ENCODE results near the gene VANGL2. TPM values are rescaled to one million over a fixed set of nuclear protein-coding genes. Genes with fewer than 3 reads are reported as not detected.

VANGL2 gene
- total RNA-seq, 1 donor from 2014 or later, result 7.2 TPM

DNA sequence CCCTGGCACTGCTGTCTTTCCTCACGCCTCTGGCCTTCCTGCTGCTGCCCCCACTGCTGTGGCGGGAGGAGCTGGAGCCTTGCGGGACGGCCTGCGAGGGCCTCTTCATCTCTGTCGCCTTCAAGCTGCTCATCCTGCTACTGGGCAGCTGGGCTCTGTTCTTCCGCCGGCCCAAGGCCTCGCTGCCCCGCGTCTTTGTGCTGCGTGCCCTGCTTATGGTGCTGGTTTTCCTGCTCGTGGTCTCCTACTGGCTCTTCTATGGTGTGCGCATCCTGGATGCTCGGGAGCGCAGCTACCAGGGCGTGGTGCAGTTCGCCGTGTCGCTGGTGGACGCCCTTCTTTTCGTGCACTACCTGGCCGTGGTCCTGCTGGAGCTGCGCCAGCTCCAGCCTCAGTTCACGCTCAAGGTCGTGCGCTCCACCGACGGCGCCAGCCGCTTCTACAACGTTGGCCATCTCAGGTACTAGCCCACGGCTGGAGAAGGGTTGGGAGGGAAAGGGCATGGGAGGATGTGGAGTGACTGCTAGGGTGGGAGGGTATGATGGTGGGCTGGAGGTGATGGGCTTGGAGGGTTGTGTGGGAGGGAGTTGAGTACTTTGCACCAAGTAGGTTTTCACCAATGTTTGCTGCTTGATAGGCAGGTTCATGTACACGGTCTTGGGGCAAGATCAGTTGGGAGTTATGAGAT lies 18.9 kb downstream of the VANGL2 start:
- H3K4me3 ChIP-seq (ENCODE audit: low read depth, low read length), result no peak overlapping the region
- DNase-seq (ENCODE audit: low read depth), result no peak
- TF ChIP-seq, protein P1, sequence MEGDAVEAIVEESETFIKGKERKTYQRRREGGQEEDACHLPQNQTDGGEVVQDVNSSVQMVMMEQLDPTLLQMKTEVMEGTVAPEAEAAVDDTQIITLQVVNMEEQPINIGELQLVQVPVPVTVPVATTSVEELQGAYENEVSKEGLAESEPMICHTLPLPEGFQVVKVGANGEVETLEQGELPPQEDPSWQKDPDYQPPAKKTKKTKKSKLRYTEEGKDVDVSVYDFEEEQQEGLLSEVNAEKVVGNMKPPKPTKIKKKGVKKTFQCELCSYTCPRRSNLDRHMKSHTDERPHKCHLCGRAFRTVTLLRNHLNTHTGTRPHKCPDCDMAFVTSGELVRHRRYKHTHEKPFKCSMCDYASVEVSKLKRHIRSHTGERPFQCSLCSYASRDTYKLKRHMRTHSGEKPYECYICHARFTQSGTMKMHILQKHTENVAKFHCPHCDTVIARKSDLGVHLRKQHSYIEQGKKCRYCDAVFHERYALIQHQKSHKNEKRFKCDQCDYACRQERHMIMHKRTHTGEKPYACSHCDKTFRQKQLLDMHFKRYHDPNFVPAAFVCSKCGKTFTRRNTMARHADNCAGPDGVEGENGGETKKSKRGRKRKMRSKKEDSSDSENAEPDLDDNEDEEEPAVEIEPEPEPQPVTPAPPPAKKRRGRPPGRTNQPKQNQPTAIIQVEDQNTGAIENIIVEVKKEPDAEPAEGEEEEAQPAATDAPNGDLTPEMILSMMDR (conservative IDR thresholded peaks at IDR 0.05; ENCODE audit: low read depth, low read length), result no peak

DNA sequence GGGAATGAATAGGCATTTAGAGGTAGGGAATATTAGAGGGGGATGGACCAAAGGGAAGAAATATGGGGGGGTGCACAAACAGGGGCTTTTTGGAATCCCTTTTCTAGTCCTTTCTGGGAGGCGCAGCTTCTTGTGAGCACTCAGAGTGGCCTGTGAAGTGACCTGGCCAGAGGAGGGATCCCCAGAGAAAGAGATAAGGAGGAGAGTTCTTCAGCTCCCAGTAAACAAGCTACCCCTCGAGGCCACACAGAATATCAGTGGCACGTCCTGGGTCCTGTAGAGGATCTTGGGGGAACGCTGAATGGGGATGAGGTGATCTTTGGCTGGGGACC lies 19.4 kb downstream of the VANGL2 start:
- TF ChIP-seq, protein P1 (conservative IDR thresholded peaks at IDR 0.05; ENCODE audit: low read depth, low read length), result no peak
- no peak for DNase-seq (ENCODE audit: low read depth)
- H3K4me3 ChIP-seq (ENCODE audit: low read depth, low read length), result no peak overlapping the region

DNA sequence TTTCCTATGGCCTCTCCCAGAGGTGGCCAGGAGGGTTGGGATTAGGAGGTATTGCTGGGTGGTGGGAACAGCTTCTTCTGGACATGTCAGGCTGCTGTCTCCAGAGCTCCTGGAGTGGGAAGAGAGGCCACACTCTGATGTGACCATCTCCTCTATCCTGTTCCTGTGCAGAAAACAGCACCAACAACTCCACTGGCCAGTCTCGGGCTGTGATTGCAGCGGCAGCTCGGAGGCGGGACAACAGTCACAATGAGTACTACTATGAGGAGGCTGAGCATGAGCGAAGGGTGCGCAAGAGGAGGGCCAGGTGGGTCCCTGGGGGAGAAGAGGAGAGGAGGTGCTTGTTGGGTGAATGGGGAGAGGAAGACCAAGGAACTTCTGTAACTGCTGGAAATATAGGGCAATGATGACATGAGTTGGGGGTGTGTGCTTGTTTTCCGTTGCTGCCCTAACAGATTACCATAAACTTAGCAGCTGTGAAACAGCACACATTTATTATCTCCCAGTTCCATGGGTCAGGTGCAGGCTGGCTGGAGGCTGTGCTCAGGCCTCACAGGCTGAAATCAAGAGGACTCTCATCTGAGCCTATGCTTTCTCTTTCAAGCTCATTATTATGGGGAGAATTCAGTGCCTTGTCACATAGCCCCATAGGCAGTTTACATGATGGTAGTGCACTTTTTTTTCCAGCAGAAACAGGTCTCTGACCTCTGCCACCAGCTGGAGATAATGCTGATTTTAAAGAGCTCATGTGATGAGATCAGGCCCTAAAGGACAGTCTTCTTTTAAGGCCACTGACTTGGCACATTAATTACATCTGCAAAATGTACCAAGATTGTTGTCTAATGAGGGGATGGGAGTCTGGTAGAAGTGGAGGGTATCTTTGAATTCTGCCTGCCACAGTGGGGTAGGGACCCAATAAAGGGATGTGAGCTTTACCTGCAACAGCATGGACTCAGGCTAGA lies 20.8 kb downstream of the VANGL2 start:
- TF ChIP-seq, protein P1 (conservative IDR thresholded peaks at IDR 0.05; ENCODE audit: low read depth, low read length), result no peak
- H3K4me3 ChIP-seq (ENCODE audit: low read depth, low read length), result no peak overlapping the region
- DNase-seq (ENCODE audit: low read depth), result no peak

DNA sequence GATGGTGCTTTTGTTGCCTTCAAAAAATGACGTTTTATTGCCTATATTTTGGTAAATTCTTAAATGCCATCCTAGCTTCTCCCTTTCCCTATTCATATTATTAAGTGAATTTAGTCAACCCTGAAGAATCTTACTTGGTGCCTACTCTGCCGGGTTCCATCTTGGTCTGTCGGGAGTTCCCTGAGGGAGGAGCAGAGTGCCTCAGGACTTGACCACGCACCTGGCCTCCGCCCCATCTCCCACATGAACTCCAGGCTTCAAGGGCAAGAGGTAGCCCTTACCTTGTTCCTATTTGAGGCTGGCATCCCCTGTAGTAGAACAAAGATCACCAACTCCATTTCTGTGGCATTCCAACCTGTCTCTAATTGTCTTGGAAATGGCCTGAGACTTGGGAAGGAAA lies 21.5 kb downstream of the VANGL2 start:
- no peak overlapping the region for H3K4me3 ChIP-seq (ENCODE audit: low read depth, low read length)
- TF ChIP-seq, protein P1 (conservative IDR thresholded peaks at IDR 0.05; ENCODE audit: low read depth, low read length), result no peak
- no peak for DNase-seq (ENCODE audit: low read depth)

DNA sequence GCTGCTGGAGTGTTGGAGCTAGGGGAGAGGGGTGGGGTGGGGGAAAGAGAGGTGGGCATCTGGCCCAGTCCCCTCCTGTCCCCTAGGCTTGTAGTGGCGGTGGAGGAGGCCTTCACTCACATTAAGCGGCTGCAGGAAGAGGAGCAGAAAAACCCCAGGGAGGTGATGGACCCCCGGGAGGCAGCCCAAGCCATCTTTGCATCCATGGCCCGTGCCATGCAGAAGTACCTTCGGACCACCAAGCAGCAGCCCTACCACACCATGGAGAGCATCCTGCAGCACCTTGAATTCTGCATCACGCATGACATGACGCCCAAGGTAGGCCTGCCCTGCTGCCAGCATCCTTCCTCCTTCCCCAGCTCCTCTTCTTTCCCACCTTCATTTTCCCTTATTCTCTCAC lies 23.6 kb downstream of the VANGL2 start:
- DNase-seq (ENCODE audit: low read depth), result no peak
- no peak overlapping the region for H3K4me3 ChIP-seq (ENCODE audit: low read depth, low read length)
- TF ChIP-seq, protein P1 (conservative IDR thresholded peaks at IDR 0.05; ENCODE audit: low read depth, low read length), result no peak

DNA sequence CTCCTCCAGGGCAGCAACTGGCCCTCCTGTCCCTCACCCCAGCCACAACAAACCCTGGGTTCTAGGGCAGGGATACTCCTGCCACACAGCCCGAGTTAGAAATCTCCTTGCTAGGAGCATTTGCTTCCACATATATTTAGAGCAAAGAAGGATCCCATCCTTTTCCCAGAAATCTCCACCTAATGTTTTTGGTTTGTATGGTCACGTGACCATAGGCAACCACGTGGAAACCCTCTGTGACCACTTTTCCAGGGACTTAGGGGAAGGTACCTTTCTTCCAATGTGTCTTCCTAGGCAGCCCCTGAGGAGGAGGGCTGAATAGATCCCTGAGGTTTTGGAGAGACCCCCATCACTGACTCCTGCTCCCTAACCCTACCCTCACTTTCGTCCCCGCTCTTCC lies 25.5 kb downstream of the VANGL2 start:
- TF ChIP-seq, protein P1 (conservative IDR thresholded peaks at IDR 0.05; ENCODE audit: low read depth, low read length), result no peak
- DNase-seq (ENCODE audit: low read depth), result no peak
- no peak overlapping the region for H3K4me3 ChIP-seq (ENCODE audit: low read depth, low read length)
